Bronchial epithelial cell (primary cell): ENCODE data around the gene OGFOD1. TPM values are rescaled to one million over a fixed set of nuclear protein-coding genes. Genes with fewer than 3 reads are reported as not detected.

Source experiments
- DNase-seq: peaks from one replicate; pipeline ENCODE4 v3.0.0-alpha.2; 2010; ENCODE audit warnings: low read depth
- FAIRE-seq: peaks from 2 replicates; lab custom pipeline; 2011; peaks lifted over from hg19 to GRCh38; lab: Jason Lieb, UNC
- H3K27me3 ChIP-seq: 2 replicates; pipeline ENCODE4 v1.5.1; 2011; ENCODE audit warnings: low read length; ENCODE audit not compliant: control insufficient read depth, insufficient read depth
- H3K36me3 ChIP-seq: 2 replicates; pipeline ENCODE4 v1.5.1; 2011; ENCODE audit warnings: low read length; ENCODE audit not compliant: control insufficient read depth, insufficient read depth
- H3K4me3 ChIP-seq: 2 replicates; pipeline ENCODE4 v1.5.1; 2011; ENCODE audit warnings: mild to moderate bottlenecking, low read depth, low read length, control low read depth
- total RNA-seq: library from RNA; depleted of rRNA; stranded (reverse); fragments of >200 nt; gene quantifications from 2 replicates; pipeline ENCODE4 v1.2.1, GENCODE V29; 2014
- TF ChIP-seq, protein P1 (sequence below): IDR thresholded peaks from 2 replicates; pipeline ENCODE4 v1.5.1; 2011; ENCODE audit warnings: mild to moderate bottlenecking, moderate library complexity, low read length, control low read depth, inconsistent platforms; ENCODE audit not compliant: insufficient read depth, severe bottlenecking

The OGFOD1 gene
- total RNA-seq, 1 donor from 2014 or later: 30.0 TPM

DNA sequence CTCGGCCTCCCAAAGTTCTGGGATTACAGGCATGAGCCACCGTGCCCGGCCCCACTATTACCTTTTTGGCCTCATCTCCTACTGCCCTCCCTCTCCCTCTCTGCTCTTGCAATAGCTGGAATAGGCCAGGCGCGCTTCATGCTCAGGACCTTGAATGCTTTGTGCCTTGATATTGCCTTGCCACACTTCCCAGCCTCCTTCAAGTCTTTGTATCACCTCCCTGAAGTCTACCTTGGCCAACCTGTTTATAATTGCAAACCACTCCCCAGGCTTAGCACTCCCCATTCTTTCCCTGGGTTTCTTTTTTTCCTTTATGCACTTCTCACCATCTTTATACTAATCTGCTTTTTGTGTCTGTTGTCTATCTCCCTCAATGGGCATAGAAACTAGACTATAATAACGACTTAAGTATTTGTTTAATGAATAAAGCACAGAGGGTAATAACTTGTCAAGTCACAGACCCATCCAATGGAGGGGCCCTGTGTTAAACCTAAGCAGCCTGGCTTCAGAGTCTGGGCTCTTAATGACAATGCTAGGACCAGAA, 6.6 kb downstream of the OGFOD1 start:
- no peak for FAIRE-seq
- H3K4me3 ChIP-seq: no peak overlapping the region
- TF ChIP-seq, protein P1, sequence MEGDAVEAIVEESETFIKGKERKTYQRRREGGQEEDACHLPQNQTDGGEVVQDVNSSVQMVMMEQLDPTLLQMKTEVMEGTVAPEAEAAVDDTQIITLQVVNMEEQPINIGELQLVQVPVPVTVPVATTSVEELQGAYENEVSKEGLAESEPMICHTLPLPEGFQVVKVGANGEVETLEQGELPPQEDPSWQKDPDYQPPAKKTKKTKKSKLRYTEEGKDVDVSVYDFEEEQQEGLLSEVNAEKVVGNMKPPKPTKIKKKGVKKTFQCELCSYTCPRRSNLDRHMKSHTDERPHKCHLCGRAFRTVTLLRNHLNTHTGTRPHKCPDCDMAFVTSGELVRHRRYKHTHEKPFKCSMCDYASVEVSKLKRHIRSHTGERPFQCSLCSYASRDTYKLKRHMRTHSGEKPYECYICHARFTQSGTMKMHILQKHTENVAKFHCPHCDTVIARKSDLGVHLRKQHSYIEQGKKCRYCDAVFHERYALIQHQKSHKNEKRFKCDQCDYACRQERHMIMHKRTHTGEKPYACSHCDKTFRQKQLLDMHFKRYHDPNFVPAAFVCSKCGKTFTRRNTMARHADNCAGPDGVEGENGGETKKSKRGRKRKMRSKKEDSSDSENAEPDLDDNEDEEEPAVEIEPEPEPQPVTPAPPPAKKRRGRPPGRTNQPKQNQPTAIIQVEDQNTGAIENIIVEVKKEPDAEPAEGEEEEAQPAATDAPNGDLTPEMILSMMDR: no peak
- H3K36me3 ChIP-seq: peaks cover 27% of the 10 kb centered on the region
- no peaks in the 10 kb centered on the region for H3K27me3 ChIP-seq
- DNase-seq: no peak

DNA sequence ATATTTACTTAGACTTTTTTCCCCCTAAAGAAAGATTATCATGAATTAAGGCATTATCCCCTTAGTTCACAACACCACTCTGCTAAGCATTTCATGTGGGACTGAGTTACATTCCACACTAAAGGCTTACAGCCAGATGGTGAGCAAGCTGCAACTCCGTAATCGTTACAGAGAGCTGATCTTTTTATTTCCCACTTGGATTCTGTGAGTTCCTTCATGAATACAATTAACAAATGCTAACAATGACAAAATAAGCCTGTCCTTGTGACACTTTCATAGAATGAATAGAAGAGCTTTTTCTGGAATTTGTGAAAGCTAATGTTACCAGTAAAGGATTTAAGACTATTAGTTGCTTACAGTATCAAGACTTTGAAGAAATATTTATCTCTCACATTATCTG, 8.7 kb downstream of the OGFOD1 start:
- TF ChIP-seq, protein P1: no peak
- DNase-seq (no peak), FAIRE-seq (no peak)
- no peaks in the 10 kb centered on the region for H3K27me3 ChIP-seq
- no peak overlapping the region for H3K4me3 ChIP-seq
- H3K36me3 ChIP-seq: peaks cover 17% of the 10 kb centered on the region

DNA sequence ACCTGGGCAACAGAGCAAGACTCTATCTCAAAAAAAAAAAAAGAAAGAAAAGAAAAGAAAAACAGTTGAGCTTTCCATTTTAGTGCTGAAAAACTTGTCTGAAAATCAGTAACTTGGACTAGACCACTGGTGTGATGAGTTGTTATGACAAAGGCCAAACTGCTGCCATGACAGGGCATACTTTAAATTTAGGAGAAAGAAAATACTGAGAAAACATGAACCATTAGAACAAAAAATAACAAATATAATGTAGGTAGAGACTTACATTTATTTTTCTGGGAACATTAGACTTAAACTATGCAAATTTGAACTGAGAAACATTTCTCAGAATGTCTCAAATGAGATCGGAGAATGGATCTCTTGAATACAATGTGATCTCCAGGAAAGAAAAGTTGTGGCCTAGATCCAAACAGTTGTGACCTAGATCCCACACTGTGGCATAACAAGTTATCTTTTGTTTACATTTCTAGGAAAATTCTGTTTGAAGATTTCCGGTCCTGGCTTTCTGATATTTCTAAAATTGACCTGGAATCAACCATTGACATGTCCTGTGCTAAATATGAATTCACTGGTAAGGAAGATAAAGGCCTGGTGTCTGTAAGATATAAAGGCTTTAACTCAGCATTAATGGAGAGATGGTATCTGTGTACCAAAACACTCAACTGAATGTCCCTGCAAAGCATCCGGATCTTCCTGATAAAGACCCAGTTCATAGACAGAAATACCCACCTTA, 10.9 kb downstream of the OGFOD1 start:
- FAIRE-seq (no peak), DNase-seq (no peak)
- Histone ChIP-seq H3K27me3 (no peaks in the 10 kb centered on the region), H3K4me3 (no peak overlapping the region), H3K36me3 (peaks cover 14% of the 10 kb centered on the region)
- TF ChIP-seq, protein P1: no peak

DNA sequence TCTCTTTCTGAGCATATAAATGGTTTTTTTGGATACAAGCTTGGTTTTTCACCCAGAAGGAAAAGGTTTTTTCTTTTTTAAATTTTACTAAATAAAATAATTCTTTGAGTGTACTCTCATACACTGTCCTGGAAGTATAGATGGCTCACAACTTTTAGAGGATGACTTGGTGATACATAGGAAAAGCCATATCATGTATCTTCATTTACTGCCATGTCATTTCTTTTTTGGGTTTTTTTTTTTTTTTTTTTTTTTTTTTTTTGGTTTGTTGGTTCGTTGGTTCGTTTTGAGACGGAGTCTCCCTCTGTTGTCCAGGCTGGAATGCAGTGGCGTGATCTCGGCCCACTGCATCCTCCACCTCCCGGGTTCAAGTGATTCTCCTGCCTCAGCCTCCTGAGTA, 11.8 kb downstream of the OGFOD1 start:
- TF ChIP-seq, protein P1: no peak
- H3K4me3 ChIP-seq: no peak overlapping the region
- H3K36me3 ChIP-seq: peaks cover 13% of the 10 kb centered on the region
- no peaks in the 10 kb centered on the region for H3K27me3 ChIP-seq
- no peak for FAIRE-seq
- no peak for DNase-seq

DNA sequence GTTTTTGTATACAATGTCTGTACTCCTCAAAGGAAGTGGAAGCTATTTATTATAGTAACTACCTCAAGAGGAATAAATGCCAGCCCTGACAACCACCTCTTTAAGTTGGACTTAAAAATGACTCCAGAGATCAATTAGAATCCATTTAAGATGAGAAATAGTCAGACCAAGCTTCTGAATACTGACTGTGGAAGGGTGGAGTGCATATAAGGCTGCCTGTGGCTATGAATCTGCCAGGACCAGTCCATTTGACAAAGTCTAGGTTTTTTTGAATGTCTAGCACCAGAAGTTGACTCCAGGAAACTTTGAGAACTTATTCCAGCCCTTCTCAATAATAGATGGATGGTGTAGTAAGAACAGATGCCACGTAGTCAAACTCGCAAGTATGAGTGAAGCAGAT, 15.0 kb downstream of the OGFOD1 start:
- DNase-seq (no peak), FAIRE-seq (no peak)
- H3K27me3 ChIP-seq: no peaks in the 10 kb centered on the region
- peaks cover 19% of the 10 kb centered on the region for H3K36me3 ChIP-seq
- no peak overlapping the region for H3K4me3 ChIP-seq
- TF ChIP-seq, protein P1: no peak
